ENCODE data around the gene CRACR2A. TPM values are rescaled to one million over a fixed set of nuclear protein-coding genes. Genes with fewer than 3 reads are reported as not detected.

Gene CRACR2A
- total RNA-seq, 4 donors from 2014 or later = 4.8 to 18.2 (median 10.6) TPM

DNA sequence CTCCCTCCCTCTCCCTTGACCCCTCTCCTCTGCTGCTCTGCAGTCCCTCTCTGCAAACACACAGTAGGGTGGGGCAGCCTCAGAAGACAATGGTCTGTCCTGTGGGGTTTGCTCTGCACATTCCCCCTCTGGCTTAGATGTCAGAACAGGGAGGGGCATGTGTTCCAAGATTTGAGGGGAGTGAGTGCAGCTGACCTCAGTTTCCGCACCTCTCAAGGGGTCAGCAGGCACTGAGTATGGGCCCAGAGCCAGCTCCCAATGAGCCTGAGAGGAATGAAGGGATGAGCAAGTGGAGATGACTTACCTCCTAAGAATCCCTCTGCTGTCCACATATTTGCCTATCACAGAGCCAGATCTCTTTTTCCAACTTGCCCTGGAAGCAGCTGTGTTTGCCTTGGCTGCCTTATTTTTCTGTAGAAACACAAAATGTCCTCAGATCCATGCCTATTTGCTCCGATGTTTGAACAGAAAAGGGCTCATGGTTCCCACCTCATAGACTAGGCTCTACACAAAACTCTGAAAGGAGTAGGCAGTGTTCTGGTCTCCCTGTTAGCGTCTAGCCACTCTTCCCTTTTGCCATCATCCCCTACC lies 111.4 kb downstream of the CRACR2A start:
- 95% methylated on average over 3 of the region's 3 CpGs for WGBS
- H3K9me3 ChIP-seq = no peaks in the 10 kb centered on the region
- no peaks in the 10 kb centered on the region for H3K27me3 ChIP-seq
- TF ChIP-seq POLR2AphosphoS5 (IDR thresholded peaks at IDR 0.05) (no peak), EP300 (IDR thresholded peaks at IDR 0.05) (no peak), POLR2A (IDR thresholded peaks at IDR 0.05) (no peak), CTCF (IDR thresholded peaks at IDR 0.05) (no peak)
- no peak for DNase-seq (ENCODE audit: low spot score in 2 of 2)
- H3K4me3 ChIP-seq = no peak overlapping the region
- H3K36me3 ChIP-seq = no peaks in the 10 kb centered on the region
- H3K4me1 ChIP-seq = no peaks in the 10 kb centered on the region
- H3K27ac ChIP-seq = no peak overlapping the region

DNA sequence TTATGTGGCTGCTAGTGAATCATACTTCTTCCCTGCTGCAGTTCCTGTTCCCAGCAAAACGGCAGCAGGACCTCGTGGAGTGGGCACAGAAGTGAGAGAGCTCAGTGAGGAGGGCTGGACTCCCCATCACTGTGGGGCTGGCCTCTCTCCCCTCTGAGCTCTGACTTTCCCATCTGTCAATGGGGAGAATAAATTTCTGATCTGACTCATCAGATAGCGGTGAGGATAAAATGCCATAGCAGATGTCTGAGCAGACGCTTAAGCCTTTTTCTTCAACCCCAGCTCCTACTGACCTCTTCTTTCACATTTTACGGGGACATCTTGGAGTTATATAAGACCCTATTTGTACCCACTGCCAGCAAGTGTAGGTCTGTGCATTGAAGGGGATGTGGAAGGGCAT lies 116.6 kb downstream of the CRACR2A start:
- DNase-seq (ENCODE audit: low spot score in 2 of 2) = no peak
- Histone ChIP-seq H3K9me3 (no peaks in the 10 kb centered on the region), H3K36me3 (no peaks in the 10 kb centered on the region), H3K4me3 (no peak overlapping the region), H3K27me3 (no peaks in the 10 kb centered on the region), H3K4me1 (no peaks in the 10 kb centered on the region), H3K27ac (no peak overlapping the region)
- TF ChIP-seq POLR2AphosphoS5 (IDR thresholded peaks at IDR 0.05) = no peak
- no peak for TF ChIP-seq POLR2A (IDR thresholded peaks at IDR 0.05)
- no peak for TF ChIP-seq EP300 (IDR thresholded peaks at IDR 0.05)
- no peak for TF ChIP-seq CTCF (IDR thresholded peaks at IDR 0.05)
- 78% methylated on average over 5 of the region's 5 CpGs for WGBS

DNA sequence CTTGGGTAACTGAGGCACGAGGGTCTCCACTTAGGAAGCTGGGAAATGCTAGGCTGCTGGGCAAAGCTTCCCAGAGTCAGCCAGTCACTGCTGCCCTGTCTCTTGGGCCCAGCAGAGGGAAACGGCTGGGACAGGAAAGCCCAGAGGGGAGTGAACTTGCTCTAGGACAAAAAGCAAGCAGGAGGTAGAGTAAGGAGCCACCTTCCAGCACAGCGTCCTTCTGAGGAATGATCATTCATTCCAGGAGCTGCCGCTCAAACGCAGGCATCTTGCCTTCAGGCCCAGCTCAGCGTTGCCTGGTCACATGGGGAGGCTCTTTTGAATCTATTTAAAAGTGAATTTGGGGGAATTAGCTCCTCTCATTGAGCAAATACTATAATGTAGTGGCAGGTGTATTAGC lies 118.6 kb downstream of the CRACR2A start:
- H3K36me3 ChIP-seq = no peaks in the 10 kb centered on the region
- no peaks in the 10 kb centered on the region for H3K9me3 ChIP-seq
- no peaks in the 10 kb centered on the region for H3K4me1 ChIP-seq
- TF ChIP-seq EP300 (IDR thresholded peaks at IDR 0.05) = no peak
- TF ChIP-seq POLR2A (IDR thresholded peaks at IDR 0.05) = no peak
- TF ChIP-seq CTCF (IDR thresholded peaks at IDR 0.05) = no peak
- no peak for TF ChIP-seq POLR2AphosphoS5 (IDR thresholded peaks at IDR 0.05)
- no peak for DNase-seq (ENCODE audit: low spot score in 2 of 2)
- WGBS = 65% methylated on average over 6 of the region's 6 CpGs
- H3K27me3 ChIP-seq = no peaks in the 10 kb centered on the region
- H3K27ac ChIP-seq = no peak overlapping the region
- no peak overlapping the region for H3K4me3 ChIP-seq

DNA sequence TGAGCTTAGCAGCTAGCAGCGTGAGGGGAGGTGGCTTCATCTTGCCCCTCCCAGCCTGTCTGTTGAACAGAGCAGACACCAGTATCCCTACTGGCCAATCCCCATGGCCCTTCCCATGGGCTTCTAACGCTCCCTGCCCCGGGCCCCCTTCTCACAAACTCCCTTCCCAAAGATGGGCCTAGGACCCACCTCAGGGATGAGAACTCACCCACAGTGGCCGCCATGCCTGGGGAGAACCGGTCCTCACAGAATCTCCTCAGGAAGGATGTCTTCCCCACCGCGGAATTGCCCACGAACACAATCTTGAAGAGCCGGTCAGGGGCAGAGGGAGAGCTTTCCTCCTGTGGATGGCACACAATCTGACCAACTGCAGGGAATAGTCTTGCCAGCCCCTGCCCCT lies 119.5 kb downstream of the CRACR2A start:
- H3K36me3 ChIP-seq = no peaks in the 10 kb centered on the region
- H3K4me1 ChIP-seq = no peaks in the 10 kb centered on the region
- WGBS = 100% methylated on average over 9 of the region's 9 CpGs
- no peaks in the 10 kb centered on the region for H3K27me3 ChIP-seq
- TF ChIP-seq POLR2A (IDR thresholded peaks at IDR 0.05) (no peak), CTCF (IDR thresholded peaks at IDR 0.05) (no peak), EP300 (IDR thresholded peaks at IDR 0.05) (no peak), POLR2AphosphoS5 (IDR thresholded peaks at IDR 0.05) (no peak)
- no peak overlapping the region for H3K4me3 ChIP-seq
- DNase-seq (ENCODE audit: low spot score in 2 of 2) = no peak
- no peak overlapping the region for H3K27ac ChIP-seq
- H3K9me3 ChIP-seq = no peaks in the 10 kb centered on the region

GRCh38 chr12:3632754-3633153 lies 120.2 kb downstream of the CRACR2A start:
- TF ChIP-seq EP300 (IDR thresholded peaks at IDR 0.05) (no peak), POLR2AphosphoS5 (IDR thresholded peaks at IDR 0.05) (no peak), POLR2A (IDR thresholded peaks at IDR 0.05) (no peak), CTCF (IDR thresholded peaks at IDR 0.05) (no peak)

More at GRCh38 chr12:3632754-3633153, 120.2 kb downstream of the CRACR2A start:
- no peaks in the 10 kb centered on the region for H3K9me3 ChIP-seq
- WGBS = 100% methylated on average over 2 of the region's 2 CpGs
- no peaks in the 10 kb centered on the region for H3K27me3 ChIP-seq
- H3K36me3 ChIP-seq = no peaks in the 10 kb centered on the region
- no peak overlapping the region for H3K4me3 ChIP-seq
- no peaks in the 10 kb centered on the region for H3K4me1 ChIP-seq
- DNase-seq (ENCODE audit: low spot score in 2 of 2) = no peak
- no peak overlapping the region for H3K27ac ChIP-seq

Data from suprapubic skin (tissue), 4 donors.